Measurements from ENCODE around the gene NTM. TPM values are rescaled to one million over a fixed set of nuclear protein-coding genes. Genes with fewer than 3 reads are reported as not detected.

Gene NTM
- total RNA-seq, 6 donors from 2014 or later: 4.1 to 151 (median 115) TPM

DNA sequence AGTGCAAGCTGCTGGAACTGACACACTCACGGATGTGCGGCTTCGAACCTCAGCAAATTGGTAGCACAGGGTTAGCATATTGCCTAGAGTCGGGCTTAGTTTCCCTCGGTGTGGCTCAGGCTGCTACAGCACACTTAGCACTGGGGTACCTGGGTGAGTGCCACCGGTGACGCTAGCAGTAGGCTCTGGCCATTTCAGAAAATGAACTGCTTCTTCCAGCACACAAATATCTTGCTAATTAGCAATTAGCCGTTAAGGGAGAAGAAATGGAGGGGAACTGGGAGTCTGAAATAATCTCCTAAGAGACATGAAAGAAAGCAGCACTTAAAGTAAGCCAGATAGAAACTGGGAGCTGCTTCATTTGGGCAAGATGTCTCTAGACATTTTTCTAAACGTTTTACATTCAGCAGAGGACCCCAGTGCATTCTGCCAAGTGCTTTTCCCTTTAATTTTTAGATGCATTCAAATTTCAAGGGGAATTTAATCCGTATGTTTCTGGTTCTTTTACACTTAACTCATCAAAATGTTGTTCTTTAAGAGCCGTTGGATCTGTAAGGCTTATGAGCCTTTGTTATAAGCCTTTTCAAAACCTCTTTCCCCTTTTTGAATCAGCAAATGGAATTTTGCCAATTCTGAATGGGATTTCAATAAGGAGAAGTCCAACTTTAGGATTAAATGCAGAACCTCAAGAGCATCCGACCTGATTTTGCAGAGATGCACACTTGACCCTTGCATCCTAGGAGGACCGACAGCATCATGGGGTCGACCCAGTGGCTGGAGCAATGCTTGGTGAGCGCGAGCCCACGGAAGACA is 708.1 kb downstream of the NTM start:
- Histone ChIP-seq H3K9me3 (peaks cover 0 to 6% (median 2%) of the 10 kb centered on the region in 4 donors), H3K36me3 (no peaks in the 10 kb centered on the region), H3K27me3 (no peaks in the 10 kb centered on the region), H3K4me1 (no peaks in the 10 kb centered on the region), H3K27ac (no peak overlapping the region), H3K4me3 (no peak overlapping the region)
- TF ChIP-seq, protein P1, sequence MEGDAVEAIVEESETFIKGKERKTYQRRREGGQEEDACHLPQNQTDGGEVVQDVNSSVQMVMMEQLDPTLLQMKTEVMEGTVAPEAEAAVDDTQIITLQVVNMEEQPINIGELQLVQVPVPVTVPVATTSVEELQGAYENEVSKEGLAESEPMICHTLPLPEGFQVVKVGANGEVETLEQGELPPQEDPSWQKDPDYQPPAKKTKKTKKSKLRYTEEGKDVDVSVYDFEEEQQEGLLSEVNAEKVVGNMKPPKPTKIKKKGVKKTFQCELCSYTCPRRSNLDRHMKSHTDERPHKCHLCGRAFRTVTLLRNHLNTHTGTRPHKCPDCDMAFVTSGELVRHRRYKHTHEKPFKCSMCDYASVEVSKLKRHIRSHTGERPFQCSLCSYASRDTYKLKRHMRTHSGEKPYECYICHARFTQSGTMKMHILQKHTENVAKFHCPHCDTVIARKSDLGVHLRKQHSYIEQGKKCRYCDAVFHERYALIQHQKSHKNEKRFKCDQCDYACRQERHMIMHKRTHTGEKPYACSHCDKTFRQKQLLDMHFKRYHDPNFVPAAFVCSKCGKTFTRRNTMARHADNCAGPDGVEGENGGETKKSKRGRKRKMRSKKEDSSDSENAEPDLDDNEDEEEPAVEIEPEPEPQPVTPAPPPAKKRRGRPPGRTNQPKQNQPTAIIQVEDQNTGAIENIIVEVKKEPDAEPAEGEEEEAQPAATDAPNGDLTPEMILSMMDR (IDR thresholded peaks at IDR 0.05): no peak
- no peak for TF ChIP-seq POLR2AphosphoS5 (IDR thresholded peaks at IDR 0.05)
- TF ChIP-seq EP300 (IDR thresholded peaks at IDR 0.05): no peak
- WGBS, 2 donors: 85% methylated on average over 17 of the region's 17 CpGs
- DNase-seq: no peak
- peak in 1 of 2 donors; percentile 59 for ATAC-seq (ENCODE audit: low FRiP score in 2 of 2)

DNA sequence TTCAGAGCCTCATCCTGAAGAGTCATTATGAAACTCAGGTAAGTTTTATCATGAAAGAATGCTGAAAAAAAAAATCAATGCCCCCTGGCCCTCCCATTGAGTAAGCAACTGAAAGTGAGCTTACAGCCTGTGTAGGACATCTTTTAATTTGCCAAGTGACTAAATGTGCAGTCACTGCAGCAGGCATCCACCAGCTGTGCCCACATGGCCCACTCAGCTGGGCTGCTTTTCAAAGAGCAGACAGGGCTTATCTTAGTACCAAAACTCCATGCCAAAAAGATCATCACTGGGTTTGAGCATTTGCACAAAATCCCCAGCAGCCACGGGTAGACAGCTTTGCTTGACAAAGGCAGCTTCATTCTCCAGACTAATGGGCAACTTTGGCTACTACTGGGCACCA is 709.7 kb downstream of the NTM start:
- no peak for ATAC-seq (ENCODE audit: low FRiP score in 2 of 2)
- WGBS, 2 donors: 40 to 55% methylated on average over 1 of the region's 1 CpG
- no peak overlapping the region for H3K27ac ChIP-seq
- TF ChIP-seq, protein P1 (IDR thresholded peaks at IDR 0.05): no peak
- no peaks in the 10 kb centered on the region for H3K27me3 ChIP-seq
- peaks cover 5 to 20% (median 11%) of the 10 kb centered on the region in 4 donors for H3K9me3 ChIP-seq
- no peaks in the 10 kb centered on the region for H3K4me1 ChIP-seq
- no peak overlapping the region for H3K4me3 ChIP-seq
- H3K36me3 ChIP-seq: no peaks in the 10 kb centered on the region
- no peak for DNase-seq

DNA sequence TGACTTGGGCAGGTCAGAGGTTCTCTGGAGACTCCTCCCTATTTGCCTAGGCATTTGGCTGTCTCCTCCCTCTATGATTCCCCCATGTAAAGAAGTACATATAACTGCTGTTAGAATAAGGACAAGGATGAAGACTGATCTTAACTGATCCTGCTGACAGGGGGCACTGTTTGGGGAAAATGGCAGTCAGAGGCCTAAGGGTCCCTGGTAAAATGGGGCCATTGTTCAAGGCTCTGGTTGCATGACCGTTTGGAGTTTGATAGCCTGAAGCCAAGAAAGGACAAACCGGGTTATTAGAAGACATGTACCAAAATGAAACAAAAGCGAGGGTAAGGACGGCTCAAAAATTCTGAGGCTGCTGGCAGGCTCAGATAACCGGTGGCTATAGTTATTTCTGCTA is 712.2 kb downstream of the NTM start:
- Histone ChIP-seq H3K9me3 (peaks cover 16 to 43% (median 28%) of the 10 kb centered on the region in 4 donors), H3K4me3 (no peak overlapping the region), H3K27me3 (no peaks in the 10 kb centered on the region), H3K27ac (no peak overlapping the region), H3K4me1 (no peaks in the 10 kb centered on the region), H3K36me3 (no peaks in the 10 kb centered on the region)
- no peak for DNase-seq
- 86 to 90% methylated on average over 5 of the region's 5 CpGs for WGBS, 2 donors
- no peak for ATAC-seq (ENCODE audit: low FRiP score in 2 of 2)
- no peak for TF ChIP-seq POLR2AphosphoS5 (IDR thresholded peaks at IDR 0.05)
- TF ChIP-seq, protein P1 (IDR thresholded peaks at IDR 0.05): no peak
- no peak for TF ChIP-seq EP300 (IDR thresholded peaks at IDR 0.05)
- no peak for TF ChIP-seq POLR2A (IDR thresholded peaks at IDR 0.05)

DNA sequence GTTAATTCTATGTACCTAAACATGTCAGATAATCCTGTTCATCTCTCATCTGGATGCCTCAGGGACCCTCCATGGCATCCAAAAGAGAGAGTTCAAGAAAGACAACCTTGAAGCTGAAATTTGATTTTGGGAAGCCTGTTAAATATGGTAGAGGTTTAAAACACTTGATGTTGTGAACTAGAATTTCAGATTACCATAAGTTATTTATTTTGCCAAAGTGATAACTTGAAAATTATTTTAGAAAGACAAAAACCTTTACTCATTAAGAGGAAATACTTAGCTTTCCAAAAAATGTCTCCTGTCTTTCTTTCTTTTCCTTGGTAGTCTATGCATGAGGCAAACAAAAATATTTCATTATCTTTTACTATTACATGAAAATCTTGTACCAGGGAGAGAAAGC is 714.0 kb downstream of the NTM start:
- ATAC-seq (ENCODE audit: low FRiP score in 2 of 2): no peak
- Histone ChIP-seq H3K9me3 (peaks cover 16 to 52% (median 32%) of the 10 kb centered on the region in 4 donors), H3K4me3 (no peak overlapping the region), H3K27me3 (no peaks in the 10 kb centered on the region), H3K27ac (no peak overlapping the region), H3K36me3 (no peaks in the 10 kb centered on the region), H3K4me1 (no peaks in the 10 kb centered on the region)
- no peak for DNase-seq
- TF ChIP-seq EP300 (IDR thresholded peaks at IDR 0.05) (no peak), POLR2A (IDR thresholded peaks at IDR 0.05) (no peak), POLR2AphosphoS5 (IDR thresholded peaks at IDR 0.05) (no peak)
- TF ChIP-seq, protein P1 (IDR thresholded peaks at IDR 0.05): no peak

DNA sequence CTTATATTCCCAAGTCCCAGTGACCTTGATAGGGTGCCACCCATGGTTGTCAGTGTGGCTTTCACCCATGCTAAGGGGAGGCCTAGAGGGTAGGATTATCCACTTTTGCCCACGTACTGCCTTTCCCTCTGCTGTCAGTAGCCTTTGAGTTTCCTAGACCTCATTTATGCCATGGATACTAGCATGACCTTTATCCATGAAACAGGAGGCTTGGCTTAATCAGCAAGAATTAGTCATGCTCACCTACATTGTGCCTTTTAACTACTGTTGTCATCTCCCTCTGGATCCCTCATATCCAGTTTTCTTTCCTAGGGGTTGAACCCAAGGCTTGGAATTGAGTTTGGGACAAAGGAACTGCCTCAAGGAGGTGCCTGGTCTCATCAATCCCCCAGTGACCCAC is 716.7 kb downstream of the NTM start:
- 80 to 92% methylated on average over 1 of the region's 1 CpG for WGBS, 2 donors
- peaks cover 16 to 52% (median 32%) of the 10 kb centered on the region in 4 donors for H3K9me3 ChIP-seq

More for the DNA sequence above, 716.7 kb downstream of the NTM start:
- Histone ChIP-seq H3K4me3 (no peak overlapping the region), H3K4me1 (no peaks in the 10 kb centered on the region), H3K27ac (no peak overlapping the region), H3K36me3 (no peaks in the 10 kb centered on the region), H3K27me3 (no peaks in the 10 kb centered on the region)
- no peak for DNase-seq
- ATAC-seq (ENCODE audit: low FRiP score in 2 of 2): no peak
- no peak for TF ChIP-seq POLR2A (IDR thresholded peaks at IDR 0.05)
- TF ChIP-seq EP300 (IDR thresholded peaks at IDR 0.05): no peak
- TF ChIP-seq, protein P1 (IDR thresholded peaks at IDR 0.05): no peak
- no peak for TF ChIP-seq POLR2AphosphoS5 (IDR thresholded peaks at IDR 0.05)
